K562 (cell line): ENCODE results near the gene CNTN4. TPM values are rescaled to one million over a fixed set of nuclear protein-coding genes. Genes with fewer than 3 reads are reported as not detected.

Source experiments
- ATAC-seq: fragments of 200-7000 bp; cut with Tn5 transposase; 3 replicates; pipeline ENCODE4 v1.9.1; 2020; ENCODE audit warnings: moderate library complexity
- BruUV-seq: library from RNA; stranded (reverse); fragments of 400-500 nt; replicated peaks from 2 replicates; lab custom pipeline; 2021; lab: Mats Ljungman, UMichigan
- CTCF ChIA-PET: fragments of 300-600 bp; formaldehyde crosslinking; extraction: SDS; loops from one replicate; lab custom pipeline; 2021; ENCODE audit warnings: low intra/inter-chr PET ratio; lab: Yijun Ruan, JAX
- POLR2A ChIA-PET: fragments of 300-600, 350-650 bp; sonication (Branson Sonifier 250); formaldehyde crosslinking; extraction: SDS; loops from one replicate; lab custom pipeline; 2021; ENCODE audit warnings: antibody characterized with exemption, inconsistent platforms; lab: Yijun Ruan, JAX
- DNase-seq, 4 experiments: peaks; one replicate each; pipeline versions ENCODE4 v3.0.0 to v3.0.0-alpha.2; 2011 to 2018; ENCODE audit warnings: low spot score in 3 of 4, mixed read lengths in 3 of 4; ENCODE audit errors: extremely low read depth in 1 of 4
- FAIRE-seq: peaks from 2 replicates; lab custom pipeline; 2011; peaks lifted over from hg19 to GRCh38; lab: Jason Lieb, UNC
- H2AFZ ChIP-seq: 2 replicates; pipeline ENCODE4 v1.6.0; 2011; ENCODE audit warnings: low read depth, low read length, control low read depth, inconsistent platforms
- H3K27ac ChIP-seq: fragments of 200-600 bp; 3 replicates; pipeline ENCODE4 v1.8.0; 2011; ENCODE audit warnings: low read depth, mild to moderate bottlenecking, control low read depth, inconsistent platforms, low read length, moderate library complexity, mixed read lengths; ENCODE audit errors: extremely low read depth
- H3K27me3 ChIP-seq, 2 experiments: fragments of 300-600 bp in 1 of 2; 2 replicates in 1 of 2; 3 replicates in 1 of 2; pipeline versions ENCODE4 v1.6.0 to v1.8.0; 2011; ENCODE audit warnings: inconsistent platforms in 2 of 2, low read length in 2 of 2, mild to moderate bottlenecking in 1 of 2, mixed read lengths in 1 of 2, moderate library complexity in 1 of 2; ENCODE audit not compliant: control insufficient read depth in 2 of 2, insufficient read depth in 2 of 2
- H3K36me3 ChIP-seq: fragments of 300-600 bp; 3 replicates; pipeline ENCODE4 v1.8.0; 2011; ENCODE audit warnings: mild to moderate bottlenecking, low read length, inconsistent platforms; ENCODE audit not compliant: control insufficient read depth, insufficient read depth
- H3K4me1 ChIP-seq, 2 experiments: fragments of 200-600 bp in 1 of 2; replicated peaks in 1 of 2; 2 replicates in 1 of 2; 3 replicates in 1 of 2; pipeline versions ENCODE4 v1.5.1 to v1.8.0; 2011; ENCODE audit warnings: inconsistent platforms in 2 of 2, low read length in 2 of 2, mild to moderate bottlenecking in 1 of 2, mixed read lengths in 1 of 2, moderate library complexity in 1 of 2; ENCODE audit not compliant: control insufficient read depth in 2 of 2, insufficient read depth in 2 of 2
- H3K4me2 ChIP-seq: 2 replicates; pipeline ENCODE4 v1.6.1; 2011; ENCODE audit warnings: low read length, control low read depth, inconsistent platforms, mixed read lengths; ENCODE audit not compliant: insufficient read depth
- H3K4me3 ChIP-seq: fragments of 200-600 bp; sonication (generic), shearing (Covaris generic); 2 replicates; pipeline ENCODE4 v1.5.1; 2016; ENCODE audit warnings: control low read depth, inconsistent platforms
- H3K79me2 ChIP-seq: fragments of 200-600 bp; 3 replicates; pipeline ENCODE4 v1.8.0; 2011; ENCODE audit warnings: low read length, inconsistent platforms; ENCODE audit not compliant: control insufficient read depth, insufficient read depth
- H3K9ac ChIP-seq, 2 experiments: 2 replicates each; pipeline versions ENCODE4 v1.6.0 to v1.6.1; 2011; ENCODE audit warnings: low read depth in 2 of 2, low read length in 2 of 2, control low read depth in 1 of 2, inconsistent platforms in 1 of 2, mild to moderate bottlenecking in 1 of 2, mixed read lengths in 1 of 2; ENCODE audit not compliant: insufficient read depth in 1 of 2
- H3K9me1 ChIP-seq: one replicate; pipeline ENCODE4 v1.6.0; 2011; ENCODE audit warnings: inconsistent platforms, mild to moderate bottlenecking, low read length, moderate library complexity; ENCODE audit not compliant: control insufficient read depth, insufficient read depth
- H3K9me3 ChIP-seq: replicated peaks from 2 replicates; pipeline ENCODE4 v1.5.1; 2011; ENCODE audit warnings: low read depth, low read length, inconsistent platforms; ENCODE audit not compliant: control insufficient read depth, insufficient read depth
- H4K20me1 ChIP-seq: replicated peaks from 2 replicates; pipeline ENCODE4 v1.6.1; 2011; ENCODE audit warnings: low read length, inconsistent platforms, mixed read lengths; ENCODE audit not compliant: control insufficient read depth, insufficient read depth
- CTBP1 ChIP-seq: fragments of 450-650 bp; IDR thresholded peaks from 2 replicates; pipeline ENCODE4 v1.6.1; 2016; ENCODE audit warnings: borderline replicate concordance
- E2F3 ChIP-seq: fragments of 250-450 bp; sonication (Bioruptor Pico); IDR thresholded peaks from 2 replicates; pipeline ENCODE4 v1.4.0; 2020; ENCODE audit warnings: mild to moderate bottlenecking
- E4F1 ChIP-seq: fragments of 250-450 bp; sonication (Bioruptor Pico); IDR thresholded peaks from 2 replicates; pipeline ENCODE4 v1.5.0; 2021; ENCODE audit warnings: mild to moderate bottlenecking, borderline replicate concordance
- HIVEP1 ChIP-seq: fragments of 250-450 bp; sonication (Bioruptor Pico); IDR thresholded peaks from 2 replicates; pipeline ENCODE4 v1.4.0; 2020; ENCODE audit warnings: mild to moderate bottlenecking
- HMG20B ChIP-seq: fragments of 250-450 bp; sonication (Bioruptor Pico); IDR thresholded peaks from 2 replicates; pipeline ENCODE4 v1.5.0; 2021; ENCODE audit warnings: mild to moderate bottlenecking
- KDM2B ChIP-seq: fragments of 250-450 bp; sonication (Bioruptor Pico); IDR thresholded peaks from 2 replicates; pipeline ENCODE4 v1.8.0; 2021; ENCODE audit warnings: mild to moderate bottlenecking, moderate library complexity
- PHF20 ChIP-seq: fragments of 450-650 bp; IDR thresholded peaks from 2 replicates; pipeline ENCODE4 v1.6.1; 2018; ENCODE audit not compliant: partially characterized antibody
- POLR2AphosphoS2 ChIP-seq: IDR thresholded peaks from 2 replicates; pipeline ENCODE4 v1.6.1; 2012; ENCODE audit warnings: low read length, improper control_type of control experiment
- PPARD ChIP-seq: fragments of 250-450 bp; sonication (Bioruptor Pico); IDR thresholded peaks from 2 replicates; pipeline ENCODE4 v1.8.0; 2022; ENCODE audit warnings: inconsistent platforms, mild to moderate bottlenecking, moderate library complexity
- RHOXF2B ChIP-seq: fragments of 250-450 bp; sonication (Bioruptor Pico); conservative IDR thresholded peaks from 2 replicates; pipeline ENCODE4 v1.5.1; 2021
- SIN3B ChIP-seq: fragments of 450-650 bp; IDR thresholded peaks from 2 replicates; pipeline ENCODE4 v1.6.1; 2017; ENCODE audit warnings: low read depth, mild to moderate bottlenecking, moderate library complexity
- TAL1 ChIP-seq: fragments of 450-650 bp; IDR thresholded peaks from 2 replicates; pipeline ENCODE4 v1.6.1; 2016; ENCODE audit warnings: mild to moderate bottlenecking
- TCF3 ChIP-seq: sonication (generic); formaldehyde crosslinking; IDR thresholded peaks from 2 replicates; pipeline ENCODE4 v1.4.0; 2020; ENCODE audit warnings: mild to moderate bottlenecking, missing genetic modification reagents
- ZBTB9 ChIP-seq: fragments of 450-650 bp; formaldehyde crosslinking; IDR thresholded peaks from 2 replicates; pipeline ENCODE4 v1.4.0; 2020; ENCODE audit warnings: mild to moderate bottlenecking, moderate library complexity
- ZNF282 ChIP-seq: sonication (generic); formaldehyde crosslinking; IDR thresholded peaks from 2 replicates; pipeline ENCODE4 v1.8.1; 2023; ENCODE audit warnings: missing genetic modification reagents
- ZNF436 ChIP-seq: fragments of 250-450, 450-650 bp; sonication (Bioruptor Pico); formaldehyde crosslinking; IDR thresholded peaks from 2 replicates; pipeline ENCODE4 v1.7.0; 2020; ENCODE audit warnings: mild to moderate bottlenecking
- ZNF655 ChIP-seq: fragments of 250-450 bp; sonication (Bioruptor Pico); IDR thresholded peaks from 2 replicates; pipeline ENCODE4 v1.5.0; 2021
- ZNF764 ChIP-seq: fragments of 250-450 bp; sonication (Bioruptor Pico); IDR thresholded peaks from 2 replicates; pipeline ENCODE4 v1.4.0; 2020; ENCODE audit warnings: low read depth, mild to moderate bottlenecking, moderate library complexity
- ZNF79 ChIP-seq: fragments of 250-450 bp; sonication (Bioruptor Pico); IDR thresholded peaks from 2 replicates; pipeline ENCODE4 v1.4.0; 2020; ENCODE audit warnings: low read depth, mild to moderate bottlenecking, moderate library complexity
- WGBS: fragments of 100-300 bp; shearing (Covaris generic); methylation state at CpG from one replicate; pipeline ENCODE4 v1.1.6; 2016; ENCODE audit warnings: low coverage, mixed read lengths; ENCODE audit not compliant: insufficient coverage; ENCODE audit errors: missing lambda C conversion rate; 5-methylcytosine and 5-hydroxymethylcytosine counted together
- in situ Hi-C: fragments of 300-500 bp; cut with MboI; formaldehyde crosslinking; loops from 4 replicates; pipeline ENCODE4 v1.15.0; 2018; ENCODE audit warnings: inconsistent platforms, mixed read lengths
- intact Hi-C: fragments of 100-400 bp; cut with micrococcal nuclease; formaldehyde crosslinking; loops from 2 replicates; pipeline ENCODE4 v1.14.2; 2022
- polyA plus RNA-seq, 8 experiments: library from polyadenylated mRNA; depleted of rRNA in 4 of 8; stranded (reverse) in 5 of 8; unstranded in 3 of 8; fragments of >200 nt; fragmentation: Nextera tagmentation in 2 of 8; fragmentation: Illumina TruSeq in 1 of 8; extraction: Ambion mirVana in 2 of 8; extraction: Trizol in 1 of 8; gene quantifications; 2 replicates each; pipeline versions ENCODE4 v1.2.1 to v1.2.3, GENCODE V29; 2011 to 2014; ENCODE audit warnings: inconsistent platforms in 1 of 8, missing spikeins in 1 of 8
- total RNA-seq, 7 experiments: library from RNA; depleted of rRNA in 6 of 7; stranded (reverse); fragments of >200 nt in 6 of 7; fragmentation: Illumina TruSeq in 2 of 7; extraction: Trizol in 2 of 7; gene quantifications; 2 replicates each; pipeline versions ENCODE4 v1.2.1 to v1.2.3, GENCODE V29; 2011 to 2021; ENCODE audit warnings: low replicate concordance in 1 of 7

The CNTN4 gene
- total and polyA plus RNA-seq, 9 of the 15 experiments (the other 6 are each of a cell fraction or from before 2014, with no cell fraction given) = not detected

GRCh38 chr3:2793987-2794386 is 695.3 kb downstream of the CNTN4 start:
- Histone ChIP-seq H3K4me1 (no peaks in the 10 kb centered on the region), H3K9me1 (no peaks in the 10 kb centered on the region), H2AFZ (no peak overlapping the region), H3K36me3 (no peaks in the 10 kb centered on the region), H3K79me2 (no peaks in the 10 kb centered on the region), H3K27ac (no peak overlapping the region), H3K9me3 (no peaks in the 10 kb centered on the region; the same call in 1 of the 2 replicates), H3K27me3 (no peaks in the 10 kb centered on the region), H3K4me3 (no peak overlapping the region), H4K20me1 (no peaks in the 10 kb centered on the region), H3K9ac (no peak overlapping the region), H3K4me2 (no peak overlapping the region)
- no peak for ATAC-seq
- no TSS peak for BruUV-seq
- in situ Hi-C loops = no loop called here
- ChIA-PET POLR2A (no interaction called here), CTCF (no interaction called here)
- no peak for FAIRE-seq
- intact Hi-C loops = no loop called here
- 0% methylated on average over 1 of the region's 1 CpG for WGBS
- no peak for DNase-seq
- TF ChIP-seq ZNF764 (CRISPR knock-in tag) (no peak), TAL1 (no peak), KDM2B (CRISPR knock-in tag) (no peak), E4F1 (CRISPR knock-in tag) (no peak), ZNF79 (no peak), SIN3B (no peak), ZBTB9 (CRISPR knock-in tag) (no peak), ZNF282 (CRISPR knock-in tag) (no peak), ZNF655 (CRISPR knock-in tag) (no peak), ZNF436 (no peak), TCF3 (CRISPR knock-in tag) (no peak), CTBP1 (no peak), HMG20B (CRISPR knock-in tag) (no peak), RHOXF2B (CRISPR knock-in tag) (no peak), PPARD (CRISPR knock-in tag) (no peak), PHF20 (no peak), POLR2AphosphoS2 (no peak), E2F3 (CRISPR knock-in tag) (no peak), HIVEP1 (CRISPR knock-in tag) (no peak)
